Measurements from ENCODE around the gene CDK19.

GRCh38 chr6:110690916-110691315 lies 124.4 kb downstream of the CDK19 start:
- TF ChIP-seq CTCF (IDR thresholded peaks at IDR 0.05; ENCODE audit: low read length) (no peak), EZH2 (IDR thresholded peaks at IDR 0.05; ENCODE audit: borderline replicate concordance, low read length) (no peak)

Measured in OCI-LY1 (cell line).